Activated naive CD4-positive, alpha-beta T cell treated with anti-CD3 and anti-CD28 coated beads for 36 hours (primary cell): ENCODE measurements around the gene KIF1C. TPM values are rescaled to one million over a fixed set of nuclear protein-coding genes. Genes with fewer than 3 reads are reported as not detected.
"Not testable (repeated sequence)": the region's sequence is repeated elsewhere in the genome, so short reads cannot be mapped to it uniquely, and the experiment has no call there.

Experiments
- CTCF ChIA-PET: fragments of 350-600 bp; sonication (Branson Sonifier 250); formaldehyde crosslinking; loops from one replicate; lab custom pipeline; 2021; ENCODE audit warnings: antibody characterized with exemption; lab: Charles Lee
- DNase-seq: peaks from one replicate; pipeline ENCODE4 v3.0.0-alpha.2; 2020
- H3K27ac Mint-ChIP-seq: one replicate; pipeline ENCODE4 v1.8.0; 2021; ENCODE audit warnings: mild to moderate bottlenecking, mixed read lengths
- H3K27me3 Mint-ChIP-seq: one replicate; pipeline ENCODE4 v1.8.0; 2021; ENCODE audit warnings: low read depth, mixed read lengths
- H3K36me3 Mint-ChIP-seq: one replicate; pipeline ENCODE4 v1.8.0; 2021; ENCODE audit warnings: low read depth, mixed read lengths
- H3K4me1 Mint-ChIP-seq: one replicate; pipeline ENCODE4 v1.8.0; 2021; ENCODE audit warnings: low read depth, mixed read lengths
- H3K4me3 Mint-ChIP-seq: one replicate; pipeline ENCODE4 v1.8.0; 2021; ENCODE audit warnings: mild to moderate bottlenecking, moderate library complexity, mixed read lengths
- H3K9me3 Mint-ChIP-seq: one replicate; pipeline ENCODE4 v1.8.0; 2021; ENCODE audit warnings: mixed read lengths
- intact Hi-C: fragments of 100-400 bp; cut with micrococcal nuclease; formaldehyde crosslinking; loops from one replicate; pipeline ENCODE4 v1.15.1; 2023
- total RNA-seq, 2 experiments: library from RNA; stranded (reverse); gene quantifications; one replicate each; pipeline ENCODE4 v1.2.3, GENCODE V29; 2021

Gene KIF1C
- total RNA-seq, 2 experiments from 2014 or later: 30.5 to 31.1 TPM

DNA sequence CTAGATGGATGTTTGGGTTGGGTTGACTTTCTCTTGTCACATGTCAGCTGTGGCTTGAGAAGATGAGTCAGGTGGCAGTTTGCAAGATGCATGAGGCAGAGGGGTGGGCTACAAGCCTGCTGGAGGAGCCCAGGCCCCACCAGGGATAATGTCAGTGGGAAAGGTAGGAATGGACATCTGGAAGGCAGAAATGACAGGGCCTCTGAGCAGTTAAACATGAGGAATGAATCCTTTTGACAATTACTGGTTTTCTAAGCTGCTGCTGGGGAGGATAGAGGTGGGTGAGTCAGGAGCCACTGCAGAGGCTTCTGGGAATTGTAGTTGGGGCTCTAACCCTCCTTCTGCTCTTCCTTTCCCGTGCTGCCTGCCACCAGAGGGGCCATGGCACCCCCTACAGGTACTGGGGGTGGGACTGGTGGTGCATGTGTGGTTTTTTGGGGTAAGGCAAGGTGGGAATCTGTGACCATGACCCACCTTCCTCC is 21.8 kb downstream of the KIF1C start:
- Mint-ChIP-seq H3K4me3 (no peak overlapping the region), H3K27me3 (no peaks in the 10 kb centered on the region), H3K36me3 (peaks cover 16% of the 10 kb centered on the region), H3K27ac (no peak overlapping the region), H3K4me1 (peaks cover 7% of the 10 kb centered on the region), H3K9me3 (no peaks in the 10 kb centered on the region)
- DNase-seq: peak; percentile 61
- intact Hi-C loops: loop anchor here (5.0 kb wide), 1 partner anchor 37 kb away; no protein-coding TSS in a partner anchor
- CTCF ChIA-PET: no interaction called here

DNA sequence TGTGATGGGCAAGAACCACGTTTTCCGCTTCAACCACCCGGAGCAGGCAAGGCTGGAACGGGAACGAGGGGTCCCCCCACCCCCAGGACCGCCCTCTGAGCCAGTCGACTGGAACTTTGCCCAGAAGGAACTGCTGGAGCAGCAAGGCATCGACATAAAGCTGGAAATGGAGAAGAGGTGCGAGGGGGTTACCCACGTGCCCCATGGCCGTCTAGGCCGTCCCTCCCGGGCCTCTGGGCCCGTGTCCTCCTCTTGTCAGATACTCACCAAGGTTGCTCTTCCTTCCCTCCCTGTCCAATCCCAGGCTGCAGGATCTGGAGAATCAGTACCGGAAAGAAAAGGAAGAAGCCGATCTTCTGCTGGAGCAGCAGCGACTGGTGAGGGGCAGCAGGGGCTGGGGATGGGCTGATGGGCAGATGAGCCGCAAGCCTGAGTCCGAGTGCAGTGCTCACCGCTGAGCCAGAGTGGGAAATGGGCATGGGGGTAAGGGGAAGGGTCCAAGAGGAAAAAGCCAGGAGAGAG is 22.8 kb downstream of the KIF1C start:
- CTCF ChIA-PET: no interaction called here
- no peaks in the 10 kb centered on the region for H3K9me3 Mint-ChIP-seq
- peaks cover 13% of the 10 kb centered on the region for H3K36me3 Mint-ChIP-seq
- H3K27me3 Mint-ChIP-seq: no peaks in the 10 kb centered on the region
- H3K4me3 Mint-ChIP-seq: no peak overlapping the region
- intact Hi-C loops: no loop called here
- no peak for DNase-seq
- no peak overlapping the region for H3K27ac Mint-ChIP-seq
- peaks cover 7% of the 10 kb centered on the region for H3K4me1 Mint-ChIP-seq

DNA sequence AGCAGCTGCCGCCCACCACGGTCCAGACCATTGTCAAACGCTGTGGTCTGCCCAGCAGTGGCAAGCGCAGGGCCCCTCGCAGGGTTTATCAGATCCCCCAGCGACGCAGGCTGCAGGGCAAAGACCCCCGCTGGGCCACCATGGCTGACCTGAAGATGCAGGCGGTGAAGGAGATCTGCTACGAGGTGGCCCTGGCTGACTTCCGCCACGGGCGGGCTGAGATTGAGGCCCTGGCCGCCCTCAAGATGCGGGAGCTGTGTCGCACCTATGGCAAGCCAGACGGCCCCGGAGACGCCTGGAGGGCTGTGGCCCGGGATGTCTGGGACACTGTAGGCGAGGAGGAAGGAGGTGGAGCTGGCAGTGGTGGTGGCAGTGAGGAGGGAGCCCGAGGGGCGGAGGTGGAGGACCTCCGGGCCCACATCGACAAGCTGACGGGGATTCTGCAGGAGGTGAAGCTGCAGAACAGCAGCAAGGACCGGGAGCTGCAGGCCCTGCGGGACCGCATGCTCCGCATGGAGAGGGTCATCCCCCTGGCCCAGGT is 24.5 kb downstream of the KIF1C start:
- no peak overlapping the region for H3K4me3 Mint-ChIP-seq
- peaks cover 5% of the 10 kb centered on the region for H3K4me1 Mint-ChIP-seq
- no peaks in the 10 kb centered on the region for H3K27me3 Mint-ChIP-seq
- CTCF ChIA-PET: interaction anchor here (0.6 kb wide), 1 partner anchor 297 kb away, joined by 3 read pairs; no protein-coding TSS in a partner anchor
- peaks cover 7% of the 10 kb centered on the region for H3K36me3 Mint-ChIP-seq
- intact Hi-C loops: no loop called here
- no peaks in the 10 kb centered on the region for H3K9me3 Mint-ChIP-seq
- DNase-seq: no peak
- H3K27ac Mint-ChIP-seq: no peak overlapping the region

DNA sequence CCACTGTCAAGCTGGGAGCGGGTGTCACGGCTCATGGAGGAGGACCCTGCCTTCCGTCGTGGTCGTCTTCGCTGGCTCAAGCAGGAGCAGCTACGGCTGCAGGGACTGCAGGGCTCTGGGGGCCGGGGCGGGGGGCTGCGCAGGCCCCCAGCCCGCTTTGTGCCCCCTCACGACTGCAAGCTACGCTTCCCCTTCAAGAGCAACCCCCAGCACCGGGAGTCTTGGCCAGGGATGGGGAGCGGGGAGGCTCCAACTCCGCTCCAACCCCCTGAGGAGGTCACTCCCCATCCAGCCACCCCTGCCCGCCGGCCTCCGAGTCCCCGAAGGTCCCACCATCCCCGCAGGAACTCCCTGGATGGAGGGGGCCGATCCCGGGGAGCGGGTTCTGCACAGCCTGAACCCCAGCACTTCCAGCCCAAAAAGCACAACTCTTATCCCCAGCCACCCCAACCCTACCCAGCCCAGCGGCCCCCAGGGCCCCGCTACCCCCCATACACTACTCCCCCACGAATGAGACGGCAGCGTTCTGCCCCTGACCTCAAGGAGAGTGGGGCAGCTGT is 25.9 kb downstream of the KIF1C start:
- intact Hi-C loops: no loop called here
- CTCF ChIA-PET: interaction anchor here (1.0 kb wide), 1 partner anchor 114 kb away, joined by 3 read pairs; no protein-coding TSS in a partner anchor

DNA sequence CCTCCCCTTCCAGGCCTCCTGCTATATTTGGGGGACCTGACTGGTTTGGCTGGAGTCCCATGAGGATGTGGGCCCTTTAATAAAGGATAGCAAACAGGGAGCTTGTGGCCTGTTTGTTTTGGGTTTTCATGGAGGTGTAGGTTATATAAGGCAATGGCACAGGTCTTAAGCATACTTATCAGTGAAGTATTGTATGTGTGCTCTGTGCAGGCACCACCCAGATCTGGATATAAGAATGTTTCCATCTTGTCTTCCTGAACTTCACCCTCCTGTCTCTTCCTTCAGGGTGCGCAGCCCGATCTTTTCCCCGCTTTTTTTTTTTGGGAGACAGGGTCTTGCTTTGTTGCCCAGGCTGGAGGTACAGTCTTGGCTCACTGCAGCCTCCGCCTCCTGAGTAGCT is 26.9 kb downstream of the KIF1C start:
- Mint-ChIP-seq H3K4me1 (no peaks in the 10 kb centered on the region), H3K9me3 (no peaks in the 10 kb centered on the region), H3K27me3 (no peaks in the 10 kb centered on the region), H3K36me3 (peaks cover 7% of the 10 kb centered on the region), H3K27ac (no peak overlapping the region), H3K4me3 (no peak overlapping the region)
- CTCF ChIA-PET: no interaction called here
- no peak for DNase-seq
- intact Hi-C loops: no loop called here

More for the DNA sequence above, 25.9 kb downstream of the KIF1C start:
- Mint-ChIP-seq H3K27ac (no peak overlapping the region), H3K36me3 (peaks cover 7% of the 10 kb centered on the region), H3K4me3 (no peak overlapping the region), H3K4me1 (peaks cover 5% of the 10 kb centered on the region), H3K27me3 (no peaks in the 10 kb centered on the region), H3K9me3 (no peaks in the 10 kb centered on the region)
- no peak for DNase-seq

DNA sequence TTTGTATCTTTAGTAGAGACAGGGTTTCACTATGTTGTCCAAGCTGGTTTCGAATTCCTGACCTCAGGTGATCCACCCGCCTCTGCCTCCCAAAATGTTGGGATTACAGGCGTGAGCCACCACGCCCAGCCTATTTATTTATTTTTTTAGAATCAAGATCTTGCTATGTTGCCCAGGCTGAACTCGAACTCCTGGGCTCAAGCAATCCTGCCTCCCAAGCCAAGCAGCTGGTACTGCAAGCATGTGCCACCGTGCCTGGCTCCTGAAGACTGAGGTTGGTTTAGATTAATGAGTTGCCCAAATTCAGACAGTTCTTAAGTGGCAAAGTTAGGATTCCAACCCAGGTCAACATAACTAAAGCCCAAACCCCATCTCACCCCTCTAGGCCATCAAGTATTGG is 29.5 kb downstream of the KIF1C start:
- H3K27ac Mint-ChIP-seq: no peak overlapping the region
- H3K4me1 Mint-ChIP-seq: peaks cover 14% of the 10 kb centered on the region
- intact Hi-C loops: no loop called here
- H3K27me3 Mint-ChIP-seq: no peaks in the 10 kb centered on the region
- CTCF ChIA-PET: interaction anchor here (0.7 kb wide), 1 partner anchor 86 kb away, joined by 3 read pairs; no protein-coding TSS in a partner anchor
- H3K36me3 Mint-ChIP-seq: peaks cover 1% of the 10 kb centered on the region
- DNase-seq: no peak
- H3K4me3 Mint-ChIP-seq: no peak overlapping the region
- no peaks in the 10 kb centered on the region for H3K9me3 Mint-ChIP-seq

DNA sequence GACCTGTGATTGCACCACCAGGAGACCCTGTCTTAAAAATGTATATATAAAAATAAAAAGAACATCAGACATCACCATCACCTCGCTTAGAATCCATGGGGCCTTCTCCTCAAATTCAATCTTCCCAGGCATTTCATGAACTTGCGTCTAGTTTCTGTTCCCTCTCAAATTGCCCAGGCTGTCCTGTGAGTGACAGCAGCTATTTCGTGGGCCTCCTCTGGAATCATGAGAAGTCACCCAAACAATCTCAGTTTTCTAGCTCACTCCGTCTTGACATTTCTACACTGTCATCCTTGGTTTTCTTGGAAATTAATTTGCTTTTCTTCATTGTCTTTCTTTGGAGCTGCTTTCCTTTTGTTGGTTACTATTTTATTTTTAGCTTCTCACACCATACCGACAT is 30.2 kb downstream of the KIF1C start:
- intact Hi-C loops: no loop called here
- Mint-ChIP-seq H3K9me3 (no peaks in the 10 kb centered on the region), H3K27ac (no peak overlapping the region), H3K36me3 (no peaks in the 10 kb centered on the region), H3K27me3 (no peaks in the 10 kb centered on the region), H3K4me1 (peaks cover 14% of the 10 kb centered on the region), H3K4me3 (no peak overlapping the region)
- DNase-seq: no peak
- CTCF ChIA-PET: interaction anchor here (0.6 to 5.6 kb wide), 3 partner anchors 17 to 85 kb away, joined by 3 to 58 read pairs (median 4); no protein-coding TSS in a partner anchor

DNA sequence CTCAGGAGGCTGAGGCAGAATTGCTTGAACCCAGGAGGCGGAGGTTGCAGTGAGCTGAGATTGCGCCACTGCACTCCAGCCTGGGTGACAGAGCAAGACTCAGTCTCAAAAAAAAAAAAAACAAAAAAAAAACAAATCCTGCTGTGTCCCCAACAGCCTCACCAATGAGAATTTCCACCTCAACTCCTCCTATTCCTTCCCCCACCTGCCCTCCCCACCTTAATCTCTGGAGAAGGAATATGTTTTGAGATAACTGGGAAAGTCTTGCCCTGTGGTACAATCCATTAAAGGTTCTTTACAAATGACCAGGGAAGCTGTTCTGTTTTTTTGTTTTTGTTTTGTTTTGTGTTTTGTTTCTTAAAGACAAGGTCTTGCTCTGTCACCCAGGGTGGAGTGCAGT is 32.4 kb downstream of the KIF1C start:
- H3K27ac Mint-ChIP-seq, DNase-seq, H3K9me3 Mint-ChIP-seq, H3K27me3 Mint-ChIP-seq, intact Hi-C loops, H3K36me3 Mint-ChIP-seq: not testable (repeated sequence)
- Mint-ChIP-seq H3K4me1 (peaks cover 14% of the 10 kb centered on the region), H3K4me3 (peak overlapping the region; percentile 75)
- CTCF ChIA-PET: interaction anchor here (0.9 to 5.6 kb wide), 8 partner anchors 9 to 75 kb away, joined by 3 to 58 read pairs (median 4); no protein-coding TSS in a partner anchor

DNA sequence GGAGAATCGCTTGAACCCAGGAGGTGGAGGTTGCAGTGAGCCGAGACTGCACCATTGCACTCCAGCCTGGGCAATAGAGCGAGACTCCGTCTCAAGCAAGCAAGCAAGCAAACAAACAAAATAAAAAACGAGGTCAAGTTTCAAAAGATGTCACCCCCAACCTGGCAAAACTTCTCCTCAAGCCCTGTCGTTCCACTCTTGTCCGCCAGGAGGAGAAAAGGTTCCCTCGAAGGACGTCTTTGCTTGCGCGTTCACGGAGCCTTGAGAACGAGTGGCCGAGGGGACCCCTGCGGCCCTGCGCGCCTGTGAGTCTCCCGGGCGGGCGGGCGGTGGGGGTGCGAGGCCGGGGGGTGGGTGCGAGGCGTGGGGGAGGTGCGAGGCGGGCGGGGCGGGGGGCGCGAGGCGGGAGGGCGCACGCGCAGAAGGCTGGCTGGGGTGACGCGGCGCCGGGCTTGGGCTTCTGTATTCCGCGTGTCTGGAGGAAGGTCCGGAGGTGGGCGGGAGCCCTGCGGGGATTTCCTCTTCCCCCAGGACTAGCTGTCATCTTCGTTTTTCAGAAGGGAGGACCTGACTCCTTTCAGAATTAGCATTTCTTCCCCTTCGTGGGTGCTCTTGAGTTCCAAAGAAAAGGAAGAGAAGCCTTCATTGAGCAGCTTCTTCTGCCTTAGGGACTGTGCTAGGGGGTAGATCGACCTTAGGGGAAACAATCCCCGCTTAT is 33.8 kb downstream of the KIF1C start:
- intact Hi-C loops: loop anchor here (1.0 kb wide), 4 partner anchors 11 to 43 kb away; partner anchors contain the start of genes INCA1 and KIF1C
- no peaks in the 10 kb centered on the region for H3K36me3 Mint-ChIP-seq
- DNase-seq: peak; percentile 91
- H3K4me3 Mint-ChIP-seq: peak overlapping the region; percentile 75
- H3K9me3 Mint-ChIP-seq: no peaks in the 10 kb centered on the region
- peaks cover 14% of the 10 kb centered on the region for H3K4me1 Mint-ChIP-seq
- peak overlapping the region; percentile 84 for H3K27ac Mint-ChIP-seq
- H3K27me3 Mint-ChIP-seq: peaks cover 2% of the 10 kb centered on the region
- CTCF ChIA-PET: interaction anchor here (0.6 to 5.6 kb wide), 9 partner anchors 8 to 76 kb away, joined by 3 to 58 read pairs (median 4); no protein-coding TSS in a partner anchor

DNA sequence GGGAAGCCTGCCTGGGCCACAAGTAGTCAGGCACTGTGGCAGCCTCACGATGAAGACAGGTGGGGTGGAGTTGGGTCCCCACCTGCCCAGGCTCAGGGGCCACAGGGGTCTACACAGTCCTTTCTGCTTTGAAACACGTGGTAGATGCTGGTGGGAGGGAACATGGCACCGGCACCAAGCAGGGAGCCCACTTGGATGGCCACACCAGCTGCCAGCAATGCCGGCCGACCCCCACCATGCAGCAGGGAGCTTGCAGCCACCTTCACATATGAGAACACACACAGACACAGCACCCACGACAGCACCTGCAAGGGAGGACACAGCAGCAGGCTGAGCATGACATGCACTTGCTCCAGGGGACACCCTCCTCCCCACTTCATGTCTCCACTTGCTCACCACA is 35.1 kb downstream of the KIF1C start:
- H3K27me3 Mint-ChIP-seq: peaks cover 2% of the 10 kb centered on the region
- H3K27ac Mint-ChIP-seq: no peak overlapping the region
- H3K9me3 Mint-ChIP-seq: no peaks in the 10 kb centered on the region
- intact Hi-C loops: no loop called here
- CTCF ChIA-PET: interaction anchor here (2.0 to 5.6 kb wide), 2 partner anchors 9 to 30 kb away, joined by 6 to 58 read pairs; no protein-coding TSS in a partner anchor
- no peak overlapping the region for H3K4me3 Mint-ChIP-seq
- DNase-seq: no peak
- no peaks in the 10 kb centered on the region for H3K36me3 Mint-ChIP-seq
- H3K4me1 Mint-ChIP-seq: peaks cover 14% of the 10 kb centered on the region

DNA sequence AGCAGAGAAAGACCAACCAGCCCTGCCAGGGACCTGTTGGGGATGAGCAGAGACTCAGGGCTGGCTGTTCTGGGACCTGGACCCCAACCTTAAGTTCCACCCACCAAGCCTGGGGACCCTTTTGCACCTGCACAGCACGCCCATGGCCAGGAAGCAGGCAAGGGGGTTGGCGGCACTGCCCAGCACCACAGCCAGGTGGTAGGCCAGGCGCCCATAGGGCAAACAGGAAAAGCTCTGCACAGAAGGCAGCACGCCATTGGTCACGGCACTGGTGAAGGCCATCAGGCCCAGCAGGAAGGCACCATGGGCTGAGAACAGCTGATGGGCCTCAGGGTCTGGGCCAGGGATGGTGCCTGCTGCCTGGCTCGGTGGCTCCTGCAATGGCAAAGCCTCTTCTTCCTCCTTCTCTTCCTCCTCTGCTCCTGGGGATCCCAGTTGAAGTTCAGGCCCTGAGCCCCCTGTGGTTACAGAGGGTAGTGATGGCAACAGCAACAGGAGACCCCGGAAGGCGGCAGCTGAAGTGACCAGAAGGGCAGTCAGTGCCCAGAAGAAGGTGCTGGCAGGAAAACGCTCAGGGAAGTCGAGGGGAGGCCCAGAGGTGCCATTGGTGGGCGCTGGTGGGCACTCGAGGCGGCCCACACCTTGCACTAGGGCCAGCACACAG is 35.7 kb downstream of the KIF1C start:
- no peak overlapping the region for H3K27ac Mint-ChIP-seq
- no peaks in the 10 kb centered on the region for H3K9me3 Mint-ChIP-seq
- H3K36me3 Mint-ChIP-seq: no peaks in the 10 kb centered on the region
- intact Hi-C loops: no loop called here
- H3K27me3 Mint-ChIP-seq: peaks cover 2% of the 10 kb centered on the region
- peaks cover 14% of the 10 kb centered on the region for H3K4me1 Mint-ChIP-seq
- DNase-seq: no peak
- no peak overlapping the region for H3K4me3 Mint-ChIP-seq
- CTCF ChIA-PET: interaction anchor here (5.6 kb wide), 1 partner anchor 29 kb away, joined by 58 read pairs; no protein-coding TSS in a partner anchor
